GM18870 (cell line): ENCODE measurements around the gene FIGLA.

ENCODE experiments used
- ATAC-seq: cut with Tn5 transposase; IDR thresholded peaks from one replicate; pipeline ENCODE4 v1.9.1; 2021; ENCODE audit warnings: moderate library complexity; ENCODE audit not compliant: unreplicated experiment

Gene FIGLA

GRCh38 chr2:70776266-70776665, 14.2 kb downstream of the FIGLA start:
- ATAC-seq = no peak

GRCh38 chr2:70775141-70775540, 15.3 kb downstream of the FIGLA start:
- no peak for ATAC-seq

GRCh38 chr2:70772486-70773155, 17.8 kb downstream of the FIGLA start:
- no peak for ATAC-seq

- ATAC-seq = peak; percentile 70
These were observed 19.0 kb downstream of the FIGLA start for GRCh38 chr2:70771446-70771845.

- no peak for ATAC-seq
These were observed 21.0 kb downstream of the FIGLA start for GRCh38 chr2:70769450-70769849.

GRCh38 chr2:70768590-70769085, 21.8 kb downstream of the FIGLA start:
- no peak for ATAC-seq

GRCh38 chr2:70767699-70768589, 22.5 kb downstream of the FIGLA start, which contains the start of gene ADD2:
Gene ADD2, minus strand, starts transcription at chr2:70768200. Its CDS starts 61,792 bp downstream, at chr2:70706408.
- ATAC-seq = no peak

GRCh38 chr2:70767079-70767698, 23.3 kb downstream of the FIGLA start:
- no peak for ATAC-seq

- ATAC-seq = no peak
These were observed 23.9 kb downstream of the FIGLA start for GRCh38 chr2:70766357-70767078.

GRCh38 chr2:70765507-70765906, 24.9 kb downstream of the FIGLA start:
- no peak for ATAC-seq

- no peak for ATAC-seq
These were observed 31.0 kb downstream of the FIGLA start for GRCh38 chr2:70759446-70759845.

GRCh38 chr2:70757966-70758365, 32.5 kb downstream of the FIGLA start:
- no peak for ATAC-seq

GRCh38 chr2:70757360-70757759, 33.1 kb downstream of the FIGLA start:
- no peak for ATAC-seq

- no peak for ATAC-seq
These were observed 34.3 kb downstream of the FIGLA start for GRCh38 chr2:70756128-70756527.

- ATAC-seq = no peak
These were observed 36.5 kb downstream of the FIGLA start for GRCh38 chr2:70753902-70754301.

GRCh38 chr2:70753031-70753430, 37.4 kb downstream of the FIGLA start:
- no peak for ATAC-seq

- ATAC-seq = no peak
These were observed 38.0 kb downstream of the FIGLA start for GRCh38 chr2:70752396-70752795.

GRCh38 chr2:70751881-70752280, 38.6 kb downstream of the FIGLA start:
- ATAC-seq = no peak

- no peak for ATAC-seq
These were observed 40.1 kb downstream of the FIGLA start for GRCh38 chr2:70750320-70750719.

- no peak for ATAC-seq
These were observed 42.2 kb downstream of the FIGLA start for GRCh38 chr2:70748002-70748784.
